GM18519 (cell line): ENCODE measurements around the gene ZFP1.
"Not testable (repeated sequence)": the region's sequence is repeated elsewhere in the genome, so short reads cannot be mapped to it uniquely, and the experiment has no call there.

Source experiments
- ATAC-seq: cut with Tn5 transposase; IDR thresholded peaks from one replicate; pipeline ENCODE4 v1.9.1; 2021; ENCODE audit warnings: mild to moderate bottlenecking, moderate library complexity; ENCODE audit not compliant: unreplicated experiment, low FRiP score

Gene ZFP1

DNA sequence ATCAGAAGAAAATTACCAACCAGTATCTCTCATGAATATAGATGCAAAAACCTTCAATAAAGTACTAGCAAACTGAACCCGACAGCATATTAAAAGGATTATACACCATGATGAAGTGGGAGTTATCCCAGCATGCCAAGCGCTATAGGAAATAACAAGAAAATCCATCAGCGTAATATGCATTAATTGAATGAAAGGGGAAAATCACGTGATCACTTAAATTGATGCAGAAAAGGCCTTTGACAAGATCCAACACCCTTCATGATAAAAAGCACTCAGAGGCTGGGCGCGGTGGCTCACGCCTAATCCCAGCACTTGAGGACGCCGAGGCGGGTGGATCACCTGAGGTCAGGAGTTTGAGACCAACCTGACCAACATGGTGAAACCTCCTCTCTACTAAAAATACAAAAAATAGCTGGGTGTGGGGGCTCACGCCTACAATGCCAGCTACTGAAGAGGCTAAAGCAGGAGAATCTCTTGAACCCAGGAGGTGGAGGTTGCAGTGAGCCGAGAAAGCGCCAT, 53.8 kb downstream of the ZFP1 start:
- ATAC-seq = no peak

DNA sequence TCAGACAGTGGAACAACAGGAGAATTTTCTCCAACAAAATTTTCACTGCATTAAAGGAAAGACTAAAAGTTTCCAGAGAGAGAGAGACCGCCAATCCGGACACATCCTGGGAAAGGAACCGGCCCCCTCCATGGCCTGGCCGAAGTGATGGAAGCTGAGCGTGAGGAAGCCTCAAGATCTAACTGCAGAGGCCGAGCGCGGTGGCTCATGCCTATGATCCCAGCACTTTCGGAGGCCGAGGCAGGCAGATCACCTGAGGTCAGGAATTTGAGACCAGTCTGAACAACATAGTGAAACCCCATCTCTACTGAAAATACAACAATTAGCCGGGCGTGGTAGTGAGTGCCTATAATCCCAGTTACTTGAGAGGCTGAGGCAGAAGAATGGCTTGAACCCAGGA, 54.8 kb downstream of the ZFP1 start:
- no peak for ATAC-seq

DNA sequence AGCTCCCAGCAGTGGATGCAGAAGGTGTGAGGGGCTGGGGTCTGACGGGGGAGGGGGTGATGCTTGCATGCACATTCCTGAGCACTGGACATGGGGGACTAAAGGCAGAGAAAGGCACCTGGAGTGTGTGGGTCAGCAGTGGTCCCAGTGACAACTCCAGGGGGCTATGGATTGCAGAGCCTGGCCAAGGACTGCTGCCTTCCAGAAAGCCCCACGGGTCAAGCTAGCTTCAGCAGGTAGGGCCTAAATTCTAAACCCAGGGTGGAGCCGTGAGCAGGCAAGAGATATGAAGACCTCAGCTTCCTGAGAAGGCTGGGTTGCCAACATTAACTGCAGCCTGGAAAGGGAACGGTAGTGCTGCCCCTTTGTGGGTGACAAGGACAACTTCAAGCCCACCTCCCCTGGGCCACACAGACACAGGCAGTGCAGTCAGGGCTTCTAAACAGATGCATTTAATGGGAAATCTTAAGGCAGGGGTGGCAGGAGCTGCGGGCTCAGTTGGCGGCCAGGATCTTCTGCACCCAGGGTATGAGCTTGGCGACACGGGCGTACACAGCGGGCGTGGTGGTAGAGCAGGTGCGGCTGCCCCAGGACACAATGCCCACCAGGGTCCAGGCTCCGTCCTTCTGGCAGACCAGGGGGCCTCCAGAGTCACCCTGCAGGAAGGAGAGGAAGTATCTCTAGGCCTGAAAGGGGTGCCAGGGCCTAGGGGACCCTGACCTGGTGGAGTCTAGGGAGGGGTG, 55.5 kb downstream of the ZFP1 start:
- no peak for ATAC-seq

DNA sequence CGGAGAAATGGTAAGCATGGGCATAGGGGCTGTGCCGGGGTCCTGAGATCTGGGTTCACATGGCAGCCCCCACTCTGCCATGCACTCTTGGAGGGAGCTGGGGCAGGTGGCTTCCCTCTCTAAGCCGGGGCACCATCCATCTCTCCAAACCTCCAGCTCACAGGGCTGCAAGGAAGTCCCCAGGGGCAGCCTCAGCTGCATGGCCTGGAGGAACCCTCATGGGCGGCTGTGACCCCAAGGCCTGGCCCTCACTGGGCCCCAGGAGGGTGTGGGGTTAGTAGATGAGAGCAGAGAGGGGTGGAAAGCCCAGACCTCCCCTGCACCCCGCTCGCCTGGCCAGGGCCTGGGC, 56.1 kb downstream of the ZFP1 start:
- no peak for ATAC-seq

DNA sequence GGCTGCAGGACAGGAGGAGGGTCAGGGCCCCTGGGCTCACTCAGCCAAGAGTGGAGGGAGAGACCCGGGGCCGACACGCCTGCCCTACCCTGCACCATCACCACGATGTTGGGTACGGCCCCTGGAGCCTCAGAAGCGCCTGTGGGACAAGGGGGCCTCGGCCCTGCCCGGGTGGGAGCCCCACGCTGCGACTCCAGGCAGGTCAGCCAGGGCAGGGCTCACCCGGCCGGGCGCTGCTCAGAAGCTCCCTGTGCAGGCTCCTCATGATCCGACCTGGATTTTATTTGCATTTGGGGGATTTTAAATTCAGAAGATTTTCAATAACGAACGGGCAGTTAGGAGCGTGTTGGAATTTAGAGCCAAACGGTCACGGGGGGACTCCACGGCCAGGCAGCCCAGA, 56.6 kb downstream of the ZFP1 start:
- not testable (repeated sequence) for ATAC-seq

DNA sequence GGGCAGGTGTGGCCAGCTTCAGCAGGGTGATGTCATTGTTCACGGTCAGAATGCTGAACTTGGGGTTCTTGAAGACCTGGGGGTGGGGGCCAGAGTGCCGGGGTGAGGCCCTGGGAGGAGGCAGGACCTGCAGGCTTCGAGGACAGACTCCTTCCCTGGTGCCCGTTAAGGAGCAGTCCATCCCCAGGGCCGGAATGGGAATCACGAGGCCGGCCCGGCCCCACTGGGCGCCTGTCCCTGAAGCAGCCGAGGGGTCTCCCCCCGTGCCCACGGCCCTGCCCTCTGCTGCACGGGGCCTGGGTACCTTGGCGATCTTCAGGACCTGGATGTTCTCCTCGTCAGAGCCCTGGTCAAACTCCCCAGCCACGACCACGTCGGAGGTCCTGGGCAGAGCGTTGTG, 57.1 kb downstream of the ZFP1 start:
- not testable (repeated sequence) for ATAC-seq

DNA sequence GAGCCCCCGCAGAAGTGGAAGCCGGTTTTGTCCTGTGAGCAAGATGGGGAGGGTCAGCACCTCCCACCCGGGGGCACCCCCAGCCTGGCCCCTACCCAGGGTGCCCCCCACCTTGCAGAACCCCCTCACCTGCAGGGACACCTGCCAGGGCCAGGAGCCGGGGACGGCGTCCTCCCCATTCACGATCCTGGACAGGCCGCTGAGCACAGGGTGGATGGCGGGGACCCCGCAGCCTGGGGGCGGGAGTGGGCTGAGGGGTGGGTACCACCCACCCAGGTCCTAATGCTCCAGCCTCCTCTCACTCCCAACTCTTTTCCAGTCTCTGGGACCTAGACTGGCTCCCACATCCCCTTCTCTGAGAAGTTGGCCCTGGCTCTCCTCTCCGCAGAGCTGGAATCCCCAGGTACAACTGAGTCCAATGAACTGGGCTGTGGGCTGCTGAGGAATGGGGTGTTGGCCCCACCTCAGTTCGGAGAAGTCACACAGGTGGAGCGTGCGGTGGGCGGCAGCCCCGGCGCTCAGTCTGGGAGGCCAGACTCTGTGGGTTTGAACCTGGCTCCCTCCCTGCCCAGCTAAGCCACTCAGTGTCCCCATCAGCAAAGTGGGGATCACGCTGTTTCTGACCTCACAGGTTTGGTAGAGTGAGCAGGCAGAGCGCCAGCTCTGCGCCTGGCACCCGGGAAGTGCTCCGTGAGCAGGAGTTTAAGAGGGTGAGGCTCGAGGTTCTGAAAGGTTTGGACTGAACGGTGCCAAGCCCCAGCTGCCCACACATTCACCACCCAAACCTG, 57.8 kb downstream of the ZFP1 start:
- ATAC-seq = not testable (repeated sequence)

DNA sequence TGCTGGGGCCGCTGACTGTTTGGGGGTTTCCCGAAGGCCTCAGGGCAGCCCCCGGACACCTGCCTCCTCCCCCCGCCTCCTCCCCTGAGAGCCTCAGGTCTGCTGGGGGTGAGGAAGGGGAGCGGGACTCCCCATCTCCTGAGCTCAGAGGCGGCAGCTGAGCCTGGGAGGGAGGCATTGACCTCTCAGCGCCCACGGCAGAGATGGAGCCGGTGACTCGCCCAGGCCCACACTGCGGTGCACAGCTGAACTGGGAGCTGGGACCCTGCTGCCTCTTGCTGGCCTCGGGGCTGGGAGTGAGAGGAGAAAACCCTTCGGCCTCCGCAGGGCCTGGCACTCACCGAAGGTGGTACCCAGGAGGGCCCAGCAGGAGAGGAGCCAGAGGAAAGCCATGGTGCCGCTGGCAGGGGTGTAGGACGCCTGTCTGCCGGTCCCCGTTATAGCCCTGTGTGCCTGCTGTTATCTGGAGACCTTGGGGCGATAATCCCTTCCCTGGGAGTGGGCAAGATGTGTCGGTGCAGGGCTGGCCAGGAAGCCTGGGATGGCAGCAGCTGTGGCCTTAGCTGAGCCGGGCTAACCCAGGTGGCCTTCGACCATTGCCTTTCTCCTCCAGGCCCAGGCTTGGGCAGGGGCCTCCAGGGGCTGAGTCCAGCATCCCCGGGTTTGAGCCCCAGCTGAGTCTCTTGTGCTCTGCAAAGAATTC, 58.6 kb downstream of the ZFP1 start, which contains the start of gene CTRB2:
TSS of gene CTRB2 (minus strand) at position 413 of the 703 bp plus-strand sequence. CDS start at position 393, 20 bp downstream.
- no peak for ATAC-seq

DNA sequence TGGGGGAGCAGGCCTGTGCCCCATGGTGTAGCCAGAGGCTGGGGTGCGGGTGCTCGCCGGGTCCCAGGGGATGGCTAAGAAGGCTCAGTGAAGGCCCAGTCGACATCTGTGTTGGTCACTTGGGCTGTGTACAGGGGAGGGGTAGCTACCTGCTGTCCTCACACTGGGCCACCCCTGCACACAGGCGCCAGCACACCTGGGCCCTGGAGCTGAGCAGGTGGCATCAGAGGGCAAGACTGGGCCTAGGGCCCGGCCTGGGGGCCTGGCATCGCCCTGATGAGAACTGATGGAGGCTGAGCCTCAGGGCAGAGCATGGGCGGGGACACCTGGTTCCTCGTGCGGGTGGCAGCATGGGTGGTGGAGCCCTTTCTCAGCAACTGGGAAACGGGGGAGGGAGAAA, 59.5 kb downstream of the ZFP1 start:
- no peak for ATAC-seq

DNA sequence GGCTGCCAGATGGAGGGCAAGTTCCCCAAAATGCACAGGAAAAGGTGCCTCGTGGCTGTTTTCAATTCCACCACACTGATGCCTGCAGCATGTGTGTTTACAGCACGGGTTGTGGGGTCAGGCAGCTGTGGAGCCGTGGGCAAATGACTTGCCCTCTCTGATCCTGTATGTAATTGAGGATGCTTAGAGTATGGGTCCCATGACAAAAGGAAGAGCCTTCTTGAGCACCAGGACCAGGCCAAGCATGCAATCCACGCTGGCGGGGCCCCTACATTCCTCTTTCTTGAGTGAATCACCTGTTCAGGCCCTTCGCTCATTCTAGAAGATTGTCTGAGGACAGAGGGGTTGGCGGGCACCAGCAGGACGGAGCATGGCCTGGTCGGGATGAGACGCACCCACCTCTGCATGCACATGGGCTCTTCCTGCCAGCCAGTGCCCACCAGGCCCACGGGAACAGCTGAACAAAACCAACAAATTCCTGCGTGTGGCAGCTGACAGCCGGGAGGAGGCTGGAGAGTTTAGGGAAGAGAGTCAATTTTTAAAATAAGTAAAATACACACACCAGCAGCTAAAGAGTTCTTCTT, 60.0 kb downstream of the ZFP1 start:
- ATAC-seq = no peak

DNA sequence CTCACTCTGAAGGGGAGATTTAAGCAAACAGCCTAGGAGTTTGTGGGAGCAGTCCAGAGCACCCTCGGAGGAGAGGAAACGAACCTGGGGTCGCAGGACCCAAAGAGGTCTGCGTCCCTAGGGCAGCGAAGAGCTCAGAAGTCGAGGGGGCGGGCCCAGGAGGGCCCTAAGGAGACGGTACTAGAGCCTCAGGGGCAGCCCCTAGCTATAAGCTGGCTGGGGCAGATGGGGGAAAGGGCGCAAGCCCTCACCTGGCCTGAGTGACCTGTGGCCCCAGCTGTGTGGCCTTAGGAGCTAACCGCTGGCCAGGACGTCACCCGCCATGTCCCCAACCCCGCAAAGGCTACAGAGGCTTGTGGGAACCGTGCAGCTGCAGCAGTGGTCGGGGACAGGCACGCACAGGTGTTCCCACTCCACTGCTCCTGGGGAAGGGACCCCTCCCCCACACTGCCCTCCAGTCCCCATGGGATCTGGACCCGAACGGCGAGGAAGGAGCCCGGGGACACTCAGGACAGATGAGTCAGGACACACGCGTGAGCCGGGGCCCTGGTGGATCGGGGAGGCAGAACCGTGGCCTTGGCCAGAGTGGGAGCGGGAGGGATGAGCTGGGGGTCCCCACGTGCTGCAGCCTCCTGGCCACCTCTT, 60.7 kb downstream of the ZFP1 start:
- no peak for ATAC-seq

DNA sequence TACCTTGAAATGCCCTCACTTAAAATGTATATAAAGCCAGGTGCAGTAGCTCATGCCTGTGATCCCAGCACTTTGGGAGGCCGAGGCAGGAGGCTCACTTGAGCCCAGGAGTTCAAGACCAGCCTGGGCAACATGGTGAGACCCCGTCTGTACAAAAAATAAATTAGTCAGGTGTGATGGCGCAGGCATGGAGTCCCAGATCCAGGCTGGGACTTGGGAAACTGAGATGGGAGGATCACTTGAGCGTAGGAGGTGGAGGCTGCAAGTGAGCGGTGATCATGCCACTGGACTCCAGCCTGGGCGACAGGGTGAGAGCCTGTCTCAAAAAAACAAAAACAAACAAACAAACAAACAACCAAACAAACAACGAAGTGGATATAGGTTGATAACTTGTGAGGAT, 61.2 kb downstream of the ZFP1 start:
- not testable (repeated sequence) for ATAC-seq

DNA sequence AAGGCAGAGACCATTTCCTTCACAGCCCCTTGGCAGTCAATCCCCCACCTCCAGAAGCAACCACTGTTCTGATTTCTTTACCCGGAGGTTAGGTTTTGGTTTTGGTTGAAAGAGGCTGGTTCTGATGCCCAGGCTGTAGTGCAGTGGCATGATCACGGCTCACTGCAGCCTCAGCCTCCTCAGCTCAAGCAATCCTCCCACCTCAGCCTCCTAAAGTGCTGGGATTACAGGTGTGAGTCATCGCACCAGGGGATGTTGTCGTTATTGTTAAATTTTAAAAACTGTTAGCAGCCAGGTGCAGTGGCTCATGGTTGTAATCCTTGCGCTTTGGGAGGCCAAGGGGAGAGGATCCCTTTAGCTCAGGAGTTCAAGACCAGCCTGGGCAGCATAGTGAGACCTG, 61.6 kb downstream of the ZFP1 start:
- ATAC-seq = no peak

DNA sequence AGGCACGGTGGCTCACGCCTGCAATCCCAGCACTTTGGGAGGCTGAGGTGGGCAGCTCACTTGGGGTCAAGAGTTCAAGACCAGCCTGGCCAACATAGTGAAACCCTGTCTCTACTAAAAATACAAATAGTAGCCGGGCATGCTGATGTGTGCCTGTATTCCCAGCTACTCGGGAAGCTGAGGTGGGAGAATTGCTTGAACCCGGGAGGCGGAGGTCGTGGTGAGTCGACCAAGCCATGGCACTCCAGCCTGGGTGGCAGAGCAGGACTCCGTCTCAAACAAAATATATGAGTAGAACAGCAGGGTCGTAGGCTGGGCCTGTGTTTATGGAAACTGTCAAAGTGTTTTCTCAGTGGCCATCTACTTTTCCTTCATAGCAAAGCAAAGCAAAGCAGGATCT, 63.0 kb downstream of the ZFP1 start:
- ATAC-seq = not testable (repeated sequence)

DNA sequence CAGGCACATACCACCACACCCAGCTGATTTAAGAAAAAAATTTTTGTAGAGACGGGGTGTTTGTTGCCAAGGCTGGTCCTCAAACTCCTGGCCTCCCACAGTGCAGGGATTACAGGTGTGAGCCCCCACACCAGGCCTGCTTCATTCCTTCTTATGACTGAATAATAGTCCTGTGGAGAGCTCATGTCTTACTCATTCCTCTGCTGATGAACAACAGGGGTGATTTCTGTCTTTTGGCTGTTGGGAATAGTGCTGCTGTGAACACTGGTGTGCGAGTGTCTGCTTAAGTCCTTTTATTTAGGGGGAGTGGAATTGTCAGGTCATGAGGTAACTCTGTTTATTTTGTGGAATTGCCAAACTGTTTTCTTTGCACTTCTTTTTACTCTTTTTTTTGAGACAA, 67.8 kb downstream of the ZFP1 start:
- ATAC-seq = no peak

DNA sequence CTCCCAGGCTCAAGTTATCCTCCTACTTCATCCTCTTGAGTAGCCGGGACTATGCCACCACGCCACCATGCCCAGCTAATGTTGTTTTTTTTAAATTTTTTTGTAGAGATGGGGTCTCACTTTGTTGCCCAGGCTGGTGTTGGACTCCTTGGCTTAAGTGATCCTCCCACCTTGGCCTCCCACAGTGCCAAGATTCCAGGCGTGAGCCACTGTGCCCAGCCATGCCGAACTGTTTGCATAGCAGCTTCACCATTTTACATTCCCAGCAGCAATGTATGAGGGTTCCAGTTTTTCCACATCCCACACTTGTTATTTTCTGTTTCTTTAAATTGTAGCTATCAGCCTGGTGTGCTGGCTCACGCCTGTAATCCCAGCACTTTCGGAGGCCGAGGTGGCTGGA, 68.3 kb downstream of the ZFP1 start:
- ATAC-seq = no peak

DNA sequence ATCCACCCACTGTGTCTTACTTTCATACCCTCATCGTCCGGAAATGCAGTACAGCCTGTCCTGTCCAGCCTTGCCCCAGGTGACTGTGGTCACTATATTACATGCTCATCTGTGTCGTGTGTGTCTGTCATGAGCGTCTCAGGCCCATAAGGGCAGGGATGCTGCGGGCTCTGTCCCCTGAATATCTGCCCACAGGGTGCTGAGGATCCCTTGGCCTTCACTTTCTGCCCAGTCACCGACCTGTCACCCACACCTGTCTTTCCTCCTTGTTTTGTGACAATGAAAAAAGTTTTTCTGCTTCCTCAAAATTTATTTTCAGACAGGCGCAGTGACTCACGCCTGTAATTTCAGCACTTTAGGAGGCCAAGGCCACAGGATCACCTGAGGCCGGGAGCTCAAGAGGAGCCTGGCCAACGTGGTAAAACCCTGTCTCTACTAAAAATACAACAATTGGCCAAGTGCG, 69.1 kb downstream of the ZFP1 start:
- no peak for ATAC-seq

DNA sequence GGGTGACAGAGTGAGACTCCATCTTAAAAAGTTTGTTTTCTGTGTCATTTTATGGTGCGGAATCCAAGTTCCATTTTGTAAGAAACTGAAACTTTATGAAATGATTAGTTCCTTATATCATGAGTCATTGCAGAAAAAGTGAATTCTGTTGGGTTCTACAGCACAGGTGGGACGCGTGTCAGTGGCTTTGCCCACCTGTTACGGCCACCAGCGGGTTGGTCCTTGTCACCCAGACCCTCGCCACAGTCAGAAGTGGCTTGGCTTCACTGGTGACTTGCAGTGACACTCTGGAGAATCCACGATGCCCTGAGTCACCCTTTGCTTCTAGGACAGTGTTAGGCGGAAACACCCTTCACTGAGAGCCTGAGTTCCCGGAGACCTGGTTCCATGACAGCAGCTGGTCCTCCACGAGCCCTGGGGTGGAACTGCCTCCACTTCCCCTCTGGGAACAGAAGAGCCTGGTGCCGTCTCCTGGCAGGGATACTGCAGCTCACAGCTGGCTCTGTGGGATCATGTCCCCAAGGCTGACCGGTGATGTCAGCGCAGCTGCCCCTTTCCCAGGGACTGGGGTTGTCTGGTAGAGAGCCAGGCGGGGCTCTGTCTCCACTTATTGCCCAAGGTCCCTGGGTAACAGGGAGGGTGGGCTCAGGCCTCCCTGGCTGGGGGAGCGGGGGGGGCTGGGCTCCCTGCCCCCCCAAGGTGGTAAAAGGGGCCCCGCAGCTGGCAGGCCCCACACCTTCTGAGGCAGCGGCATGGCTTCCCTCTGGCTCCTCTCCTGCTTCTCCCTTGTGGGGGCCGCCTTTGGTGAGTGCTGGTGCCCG, 70.1 kb downstream of the ZFP1 start, which contains the start of gene CTRB1:
TSS of gene CTRB1 (plus strand) at position 733 of the 821 bp plus-strand sequence. CDS start at position 753, 20 bp downstream.
- ATAC-seq = peak; percentile 54

DNA sequence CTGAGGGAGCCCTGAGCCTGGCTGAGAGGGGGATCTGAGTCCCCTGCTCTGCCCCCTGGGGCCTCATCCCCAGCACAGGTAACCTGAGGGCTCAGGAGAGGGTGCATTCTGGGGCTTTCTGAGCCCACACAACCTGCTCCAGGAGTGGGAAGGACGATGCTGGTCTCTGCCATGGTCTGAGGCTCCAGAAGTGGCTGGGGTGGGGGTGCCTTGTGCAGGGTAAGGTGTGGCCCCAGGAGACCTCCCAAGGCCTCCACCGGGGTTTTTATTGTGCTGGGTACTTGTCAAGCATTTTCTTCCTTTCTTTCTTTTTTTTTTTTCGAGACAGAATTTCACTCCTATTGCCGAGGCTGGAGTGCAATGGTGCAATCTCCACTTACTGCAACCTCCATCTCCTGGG, 70.8 kb downstream of the ZFP1 start:
- no peak for ATAC-seq
